ENCODE data around the gene AFF3. TPM values are rescaled to one million over a fixed set of nuclear protein-coding genes. Genes with fewer than 3 reads are reported as not detected.
"Not testable (repeated sequence)": the region's sequence is repeated elsewhere in the genome, so short reads cannot be mapped to it uniquely, and the experiment has no call there.

The AFF3 gene
- total RNA-seq, 2 donors from 2014 or later = 9.9 to 20.1 TPM

DNA sequence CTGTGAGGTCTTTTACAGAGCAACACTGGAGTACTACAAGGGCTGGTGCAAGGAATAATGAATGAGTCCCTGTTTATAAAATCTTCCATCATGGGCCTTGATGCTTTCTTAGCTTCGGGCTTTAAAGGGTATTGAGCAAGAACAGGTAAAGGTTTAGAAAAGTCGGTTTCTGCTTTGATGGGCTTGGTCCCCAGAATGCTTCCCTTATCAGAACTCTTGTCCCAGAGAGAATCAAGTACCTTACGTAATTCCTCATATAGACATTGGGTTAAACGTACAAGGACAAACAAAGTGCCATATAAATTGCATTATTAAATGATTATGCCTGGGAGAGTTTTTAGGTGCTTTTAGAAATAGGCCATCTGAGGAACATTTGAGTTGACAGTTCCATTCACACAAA, 628.0 kb downstream of the AFF3 start:
- no peak for TF ChIP-seq CTCF (IDR thresholded peaks at IDR 0.05)
- H3K4me1 ChIP-seq (ENCODE audit: control insufficient read depth in 1 of 2, low read depth in 2 of 2) = peaks cover 6 to 14% of the 10 kb centered on the region in 2 donors
- no peak for ATAC-seq (ENCODE audit: insufficient number of reproducible peaks, low FRiP score, low read depth)
- DNase-seq (ENCODE audit: low spot score) = no peak
- no peak overlapping the region for H3K4me3 ChIP-seq
- H3K27ac ChIP-seq = no peak overlapping the region
- no peaks in the 10 kb centered on the region for H3K27me3 ChIP-seq (replicated peaks; ENCODE audit: insufficient read depth)
- H3K36me3 ChIP-seq = no peaks in the 10 kb centered on the region
- no peaks in the 10 kb centered on the region for H3K9me3 ChIP-seq

GRCh38 chr2:99512181-99512591, 630.2 kb downstream of the AFF3 start:
- no peaks in the 10 kb centered on the region for H3K9me3 ChIP-seq
- H3K36me3 ChIP-seq = no peaks in the 10 kb centered on the region
- H3K27me3 ChIP-seq (replicated peaks; ENCODE audit: insufficient read depth) = no peaks in the 10 kb centered on the region
- no peak overlapping the region for H3K4me3 ChIP-seq
- ATAC-seq (ENCODE audit: insufficient number of reproducible peaks, low FRiP score, low read depth) (no peak), DNase-seq (ENCODE audit: low spot score) (no peak)
- no peak overlapping the region for H3K27ac ChIP-seq
- peaks cover 6 to 14% of the 10 kb centered on the region in 2 donors for H3K4me1 ChIP-seq (ENCODE audit: control insufficient read depth in 1 of 2, low read depth in 2 of 2)
- no peak for TF ChIP-seq CTCF (IDR thresholded peaks at IDR 0.05)

GRCh38 chr2:99509387-99509786, 633.0 kb downstream of the AFF3 start:
- TF ChIP-seq CTCF (IDR thresholded peaks at IDR 0.05) = no peak
- ATAC-seq (ENCODE audit: insufficient number of reproducible peaks, low FRiP score, low read depth) = no peak

DNA sequence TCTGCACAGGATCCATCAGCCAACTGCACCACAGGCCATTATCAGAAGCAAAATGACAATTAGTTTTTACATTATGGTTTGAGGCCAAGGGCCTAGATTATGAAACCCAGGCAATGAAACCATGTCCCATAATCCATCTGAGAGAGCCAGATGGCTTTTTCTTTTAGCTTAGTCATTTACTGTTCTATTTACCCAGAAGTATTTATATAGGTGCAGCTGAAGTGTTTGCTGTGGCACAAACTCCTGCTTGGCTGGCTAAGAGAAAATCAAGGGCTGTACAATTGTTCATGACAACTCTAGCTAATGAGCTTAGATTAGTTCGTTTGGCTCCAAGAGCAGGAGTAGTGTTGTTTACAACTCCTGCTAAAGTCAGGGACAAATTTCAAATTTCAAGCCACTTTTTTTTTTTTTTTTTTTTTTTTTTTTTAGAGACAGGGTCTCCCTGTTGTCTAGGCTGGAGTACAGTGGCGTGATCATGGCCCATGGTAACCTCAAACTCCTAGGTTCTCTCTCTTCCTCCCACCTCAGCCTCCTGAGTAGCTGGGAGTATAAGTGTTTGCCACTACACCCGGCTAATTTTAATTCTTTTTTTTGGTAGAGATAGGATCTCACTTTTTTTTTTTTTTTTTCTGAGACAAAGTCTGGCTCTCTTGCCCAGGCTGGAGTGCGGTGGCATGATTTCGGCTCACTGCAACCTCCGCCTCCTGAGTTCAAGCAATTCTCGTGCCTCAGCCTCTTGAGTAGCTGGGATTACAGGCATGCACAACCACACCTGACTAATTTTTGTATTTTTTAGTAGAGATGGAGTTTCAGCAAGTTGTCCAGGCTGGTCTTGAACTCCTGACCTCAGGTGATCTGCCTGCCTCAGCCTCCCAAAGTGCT, 634.2 kb downstream of the AFF3 start:
- H3K27me3 ChIP-seq (replicated peaks; ENCODE audit: insufficient read depth) = no peaks in the 10 kb centered on the region
- no peak overlapping the region for H3K27ac ChIP-seq
- peaks cover 6 to 14% of the 10 kb centered on the region in 2 donors for H3K4me1 ChIP-seq (ENCODE audit: control insufficient read depth in 1 of 2, low read depth in 2 of 2)
- no peaks in the 10 kb centered on the region for H3K36me3 ChIP-seq
- H3K9me3 ChIP-seq = no peaks in the 10 kb centered on the region
- no peak for TF ChIP-seq CTCF (IDR thresholded peaks at IDR 0.05)
- H3K4me3 ChIP-seq = no peak overlapping the region
- DNase-seq (ENCODE audit: low spot score) (no peak), ATAC-seq (ENCODE audit: insufficient number of reproducible peaks, low FRiP score, low read depth) (no peak)

More at GRCh38 chr2:99509387-99509786, 633.0 kb downstream of the AFF3 start:
- DNase-seq (ENCODE audit: low spot score) = no peak
- Histone ChIP-seq H3K4me1 (ENCODE audit: control insufficient read depth in 1 of 2, low read depth in 2 of 2) (peaks cover 6 to 14% of the 10 kb centered on the region in 2 donors), H3K36me3 (no peaks in the 10 kb centered on the region), H3K27me3 (replicated peaks; ENCODE audit: insufficient read depth) (no peaks in the 10 kb centered on the region), H3K9me3 (no peaks in the 10 kb centered on the region), H3K27ac (no peak overlapping the region), H3K4me3 (no peak overlapping the region)

GRCh38 chr2:99504844-99505584, 637.4 kb downstream of the AFF3 start:
- Histone ChIP-seq H3K4me3 (no peak overlapping the region), H3K27ac (no peak overlapping the region), H3K4me1 (ENCODE audit: control insufficient read depth in 1 of 2, low read depth in 2 of 2) (no peaks in the 10 kb centered on the region), H3K27me3 (replicated peaks; ENCODE audit: insufficient read depth) (no peaks in the 10 kb centered on the region), H3K9me3 (no peaks in the 10 kb centered on the region), H3K36me3 (no peaks in the 10 kb centered on the region)
- ATAC-seq (ENCODE audit: insufficient number of reproducible peaks, low FRiP score, low read depth) (no peak), DNase-seq (ENCODE audit: low spot score) (no peak)
- TF ChIP-seq CTCF (IDR thresholded peaks at IDR 0.05) = no peak

GRCh38 chr2:99503662-99504416, 638.6 kb downstream of the AFF3 start:
- not testable (repeated sequence) for H3K4me1 ChIP-seq (ENCODE audit: control insufficient read depth in 1 of 2, low read depth in 2 of 2); ATAC-seq (ENCODE audit: insufficient number of reproducible peaks, low FRiP score, low read depth); H3K36me3 ChIP-seq; DNase-seq (ENCODE audit: low spot score); H3K27ac ChIP-seq; H3K27me3 ChIP-seq (replicated peaks; ENCODE audit: insufficient read depth); H3K9me3 ChIP-seq; H3K4me3 ChIP-seq
